ENCODE data around the gene SAFB2.

Gene SAFB2

DNA sequence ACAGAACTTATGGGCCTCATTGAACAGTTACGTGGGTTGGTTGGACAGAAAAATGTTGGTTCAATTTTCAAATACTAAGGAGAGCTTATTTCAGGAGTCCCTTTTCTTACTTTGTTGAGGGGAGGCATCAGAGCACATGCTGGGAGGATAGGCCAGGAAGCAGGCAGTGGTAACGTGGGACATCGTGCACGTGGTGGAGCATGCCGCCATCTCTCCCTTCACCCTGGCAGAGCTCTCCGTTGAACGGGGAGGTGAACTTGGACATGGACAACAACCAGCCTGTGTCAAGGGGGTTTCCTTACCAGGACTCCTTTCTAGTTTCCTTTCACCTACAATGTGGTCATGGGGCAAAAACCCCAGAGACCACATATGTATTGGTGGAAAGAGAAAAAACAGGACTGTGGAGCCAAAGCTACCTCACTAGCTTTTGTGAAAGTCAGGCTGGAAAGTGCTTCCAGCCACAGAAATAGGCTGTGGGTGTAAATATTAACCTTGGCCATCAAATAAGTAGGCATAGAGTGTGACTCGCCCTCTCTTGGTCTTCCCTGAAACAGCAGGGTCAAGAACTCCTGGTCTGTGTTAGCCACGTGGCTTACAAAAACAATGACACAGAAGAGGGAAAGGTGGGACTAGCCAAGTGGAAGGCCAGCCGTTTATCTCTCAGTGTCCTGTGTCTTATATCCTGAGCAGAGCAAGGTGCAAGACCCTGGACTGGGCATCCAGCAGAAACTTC lies 43.4 kb upstream of the SAFB2 start:
- Histone ChIP-seq H3K9me3 (no peaks in the 10 kb centered on the region), H3K4me1 (no peaks in the 10 kb centered on the region), H3K36me3 (peaks cover 88% of the 10 kb centered on the region), H3K27me3 (no peaks in the 10 kb centered on the region), H3K4me3 (ENCODE audit: low read depth, low read length) (no peak overlapping the region)
- no peak for DNase-seq
- TF ChIP-seq, protein P1, sequence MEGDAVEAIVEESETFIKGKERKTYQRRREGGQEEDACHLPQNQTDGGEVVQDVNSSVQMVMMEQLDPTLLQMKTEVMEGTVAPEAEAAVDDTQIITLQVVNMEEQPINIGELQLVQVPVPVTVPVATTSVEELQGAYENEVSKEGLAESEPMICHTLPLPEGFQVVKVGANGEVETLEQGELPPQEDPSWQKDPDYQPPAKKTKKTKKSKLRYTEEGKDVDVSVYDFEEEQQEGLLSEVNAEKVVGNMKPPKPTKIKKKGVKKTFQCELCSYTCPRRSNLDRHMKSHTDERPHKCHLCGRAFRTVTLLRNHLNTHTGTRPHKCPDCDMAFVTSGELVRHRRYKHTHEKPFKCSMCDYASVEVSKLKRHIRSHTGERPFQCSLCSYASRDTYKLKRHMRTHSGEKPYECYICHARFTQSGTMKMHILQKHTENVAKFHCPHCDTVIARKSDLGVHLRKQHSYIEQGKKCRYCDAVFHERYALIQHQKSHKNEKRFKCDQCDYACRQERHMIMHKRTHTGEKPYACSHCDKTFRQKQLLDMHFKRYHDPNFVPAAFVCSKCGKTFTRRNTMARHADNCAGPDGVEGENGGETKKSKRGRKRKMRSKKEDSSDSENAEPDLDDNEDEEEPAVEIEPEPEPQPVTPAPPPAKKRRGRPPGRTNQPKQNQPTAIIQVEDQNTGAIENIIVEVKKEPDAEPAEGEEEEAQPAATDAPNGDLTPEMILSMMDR (IDR thresholded peaks at IDR 0.05; ENCODE audit: low read depth, low read length): peak; percentile 29; the same call in 1 of the 2 replicates

DNA sequence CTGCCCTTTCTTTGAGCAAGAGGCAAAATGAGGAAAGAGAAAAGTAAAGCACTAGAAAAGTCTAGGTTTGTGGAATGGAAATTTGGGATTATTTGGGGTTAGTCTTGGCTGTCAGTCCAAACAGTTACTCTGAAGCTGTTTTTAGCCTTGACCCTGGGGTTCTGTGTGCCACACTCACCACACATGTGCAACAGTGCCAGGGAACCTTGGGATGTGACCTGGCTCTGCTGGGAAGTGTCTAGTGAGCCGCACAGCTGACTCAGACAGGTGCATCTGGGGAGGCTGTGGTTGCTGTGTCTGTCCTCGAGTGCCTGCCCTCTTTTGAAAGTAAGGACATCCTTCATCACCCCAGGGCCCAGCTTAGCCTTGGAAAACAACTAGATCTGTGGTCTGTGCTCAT lies 41.9 kb upstream of the SAFB2 start:
- TF ChIP-seq, protein P1 (IDR thresholded peaks at IDR 0.05; ENCODE audit: low read depth, low read length): no peak
- H3K4me1 ChIP-seq: no peaks in the 10 kb centered on the region
- no peaks in the 10 kb centered on the region for H3K9me3 ChIP-seq
- H3K4me3 ChIP-seq (ENCODE audit: low read depth, low read length): no peak overlapping the region
- H3K36me3 ChIP-seq: peaks cover 93% of the 10 kb centered on the region
- DNase-seq: no peak
- H3K27me3 ChIP-seq: no peaks in the 10 kb centered on the region

DNA sequence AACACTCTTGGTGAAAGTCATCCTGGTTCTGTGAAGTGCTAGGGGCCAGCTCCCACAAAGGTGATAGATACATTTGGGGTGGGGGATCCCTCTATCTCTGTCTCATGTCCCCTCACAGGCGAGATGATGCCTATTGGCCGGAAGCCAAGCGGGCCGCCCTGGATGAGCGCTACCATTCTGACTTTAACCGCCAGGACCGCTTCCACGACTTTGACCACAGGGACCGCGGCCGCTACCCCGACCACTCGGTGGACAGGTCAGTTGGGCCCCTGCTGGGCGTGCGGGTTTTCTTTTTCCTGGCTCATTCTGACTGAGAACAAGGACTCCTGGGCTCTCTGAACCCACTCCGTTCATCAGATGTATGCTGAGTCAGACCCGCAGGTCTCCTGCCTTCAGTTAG lies 41.3 kb upstream of the SAFB2 start:
- H3K27me3 ChIP-seq: no peaks in the 10 kb centered on the region
- TF ChIP-seq, protein P1 (IDR thresholded peaks at IDR 0.05; ENCODE audit: low read depth, low read length): no peak
- DNase-seq: no peak
- H3K4me3 ChIP-seq (ENCODE audit: low read depth, low read length): no peak overlapping the region
- H3K36me3 ChIP-seq: peaks cover 93% of the 10 kb centered on the region
- H3K9me3 ChIP-seq: no peaks in the 10 kb centered on the region
- H3K4me1 ChIP-seq: no peaks in the 10 kb centered on the region

DNA sequence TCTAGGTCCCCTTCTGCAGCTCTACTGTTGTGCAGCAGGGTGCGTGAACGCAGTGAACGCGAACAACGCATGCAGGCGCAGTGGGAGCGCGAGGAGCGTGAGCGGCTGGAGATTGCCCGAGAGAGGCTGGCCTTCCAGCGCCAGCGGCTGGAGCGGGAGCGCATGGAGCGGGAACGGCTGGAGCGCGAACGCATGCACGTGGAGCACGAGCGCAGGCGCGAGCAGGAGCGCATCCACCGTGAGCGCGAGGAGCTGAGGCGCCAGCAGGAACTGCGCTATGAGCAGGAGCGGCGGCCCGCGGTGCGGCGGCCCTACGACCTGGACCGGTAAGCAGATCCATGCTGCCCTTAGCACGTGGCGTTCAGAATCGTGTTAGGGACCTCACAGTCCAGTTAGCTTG lies 38.9 kb upstream of the SAFB2 start:
- TF ChIP-seq, protein P1 (IDR thresholded peaks at IDR 0.05; ENCODE audit: low read depth, low read length): no peak
- DNase-seq: no peak
- no peaks in the 10 kb centered on the region for H3K9me3 ChIP-seq
- no peaks in the 10 kb centered on the region for H3K4me1 ChIP-seq
- peaks cover 97% of the 10 kb centered on the region for H3K36me3 ChIP-seq
- no peaks in the 10 kb centered on the region for H3K27me3 ChIP-seq
- H3K4me3 ChIP-seq (ENCODE audit: low read depth, low read length): no peak overlapping the region

DNA sequence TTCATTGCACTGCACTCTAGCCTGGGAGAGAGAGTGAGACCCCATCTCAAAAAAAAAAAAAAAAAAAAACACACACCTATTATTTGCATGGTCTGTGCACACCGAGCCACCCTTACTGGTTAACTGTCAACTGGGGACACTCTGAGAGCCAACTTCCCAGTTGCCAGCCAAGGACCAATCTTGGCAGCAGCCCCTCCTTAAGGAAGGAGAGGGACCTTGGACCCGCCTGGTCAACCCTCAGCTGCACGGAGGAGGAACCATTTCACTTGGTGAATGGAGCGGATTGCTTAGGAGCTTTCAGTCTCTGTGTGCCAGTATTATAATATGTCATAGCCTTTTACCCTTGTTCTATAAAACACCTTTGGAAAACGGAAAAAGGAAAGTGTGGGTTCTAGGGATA lies 32.8 kb upstream of the SAFB2 start:
- Histone ChIP-seq H3K4me1 (peaks cover 2% of the 10 kb centered on the region), H3K36me3 (peaks cover 98% of the 10 kb centered on the region), H3K27me3 (no peaks in the 10 kb centered on the region), H3K9me3 (no peaks in the 10 kb centered on the region), H3K4me3 (ENCODE audit: low read depth, low read length) (no peak overlapping the region)
- TF ChIP-seq, protein P1 (IDR thresholded peaks at IDR 0.05; ENCODE audit: low read depth, low read length): no peak
- no peak for DNase-seq

DNA sequence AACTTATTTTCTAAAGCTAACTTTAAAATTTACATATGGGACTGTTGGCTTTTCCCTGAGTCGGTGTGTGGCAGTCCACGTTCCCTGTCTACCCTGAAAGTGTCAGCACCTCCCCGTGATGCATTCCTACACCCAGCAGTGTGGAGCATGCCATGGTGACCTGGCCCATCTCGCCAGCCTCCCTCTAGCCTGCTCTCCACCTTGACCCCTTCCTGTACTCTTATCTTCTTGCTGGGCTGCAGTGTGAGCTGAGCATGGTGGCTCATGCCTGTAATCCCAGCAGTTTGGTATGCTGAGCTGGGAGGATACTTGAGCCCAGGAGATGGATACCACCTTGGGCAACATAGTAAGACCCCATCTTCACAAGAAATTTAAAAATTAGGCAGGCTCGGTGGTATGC lies 32.4 kb upstream of the SAFB2 start:
- Histone ChIP-seq H3K4me1 (peaks cover 2% of the 10 kb centered on the region), H3K27me3 (no peaks in the 10 kb centered on the region), H3K9me3 (no peaks in the 10 kb centered on the region), H3K36me3 (peaks cover 98% of the 10 kb centered on the region), H3K4me3 (ENCODE audit: low read depth, low read length) (no peak overlapping the region)
- no peak for DNase-seq
- TF ChIP-seq, protein P1 (IDR thresholded peaks at IDR 0.05; ENCODE audit: low read depth, low read length): no peak
